SU-DHL-6 (cell line): ENCODE data around the gene CTSH.
"Not testable (repeated sequence)": the region's sequence is repeated elsewhere in the genome, so short reads cannot be mapped to it uniquely, and the experiment has no call there.

Experiments
- H2AFZ ChIP-seq: fragments of 200-600 bp; sonication (generic); 2 replicates; pipeline ENCODE4 v1.6.1; 2014; ENCODE audit warnings: low read depth, mild to moderate bottlenecking, moderate library complexity, mixed read lengths, antibody characterized with exemption, low read length; ENCODE audit not compliant: severe bottlenecking
- H3F3A ChIP-seq: fragments of 200-600 bp; shearing (Covaris generic); 2 replicates; pipeline ENCODE4 v1.6.0; 2016; ENCODE audit warnings: antibody characterized with exemption, mild to moderate bottlenecking; ENCODE audit not compliant: insufficient read depth
- H3K27ac ChIP-seq: fragments of 200-600 bp; sonication (generic); 2 replicates; pipeline ENCODE4 v1.5.1; 2016; ENCODE audit warnings: low read depth, mild to moderate bottlenecking, low read length, moderate library complexity, mixed read lengths
- H3K27me3 ChIP-seq: fragments of 200-600 bp; sonication (generic), shearing (Covaris generic); 2 replicates; pipeline ENCODE4 v1.6.0; 2014; ENCODE audit warnings: mild to moderate bottlenecking, low read length
- H3K36me3 ChIP-seq: fragments of 200-600 bp; sonication (generic); 2 replicates; pipeline ENCODE4 v1.6.1; 2014; ENCODE audit warnings: mild to moderate bottlenecking, low read length, mixed read lengths
- H3K4me2 ChIP-seq: fragments of 300-600, 200-600 bp; shearing (Covaris generic), sonication (generic); 2 replicates; pipeline ENCODE4 v1.6.0; 2014; ENCODE audit warnings: low read length, low read depth, mild to moderate bottlenecking; ENCODE audit not compliant: poor library complexity, severe bottlenecking
- H3K4me3 ChIP-seq: fragments of 200-600 bp; sonication (generic); 2 replicates; pipeline ENCODE4 v1.5.1; 2014; ENCODE audit warnings: antibody characterized with exemption, low read length, mild to moderate bottlenecking, mixed read lengths; ENCODE audit not compliant: insufficient read depth, poor library complexity, severe bottlenecking
- H3K79me2 ChIP-seq: fragments of 200-600 bp; sonication (generic); 2 replicates; pipeline ENCODE4 v1.6.1; 2014; ENCODE audit warnings: mild to moderate bottlenecking, low read length, moderate library complexity; ENCODE audit not compliant: insufficient read depth
- H3K9ac ChIP-seq: fragments of 200-600 bp; sonication (generic); 2 replicates; pipeline ENCODE4 v1.7.0; 2014; ENCODE audit warnings: mild to moderate bottlenecking, low read length
- H3K9me2 ChIP-seq: fragments of 200-600 bp; sonication (generic); replicated peaks from 2 replicates; pipeline ENCODE4 v1.6.1; 2014; ENCODE audit warnings: low read length; ENCODE audit not compliant: insufficient read depth
- H3K9me3 ChIP-seq: fragments of 200-600 bp; sonication (generic); 2 replicates; pipeline ENCODE4 v1.6.1; 2014; ENCODE audit warnings: low read length, mixed read lengths; ENCODE audit not compliant: insufficient read depth
- H4K20me1 ChIP-seq: fragments of 200-600 bp; sonication (generic); 2 replicates; pipeline ENCODE4 v1.6.1; 2014; ENCODE audit warnings: low read depth, mild to moderate bottlenecking, antibody characterized with exemption, low read length, moderate library complexity, mixed read lengths
- EZH2phosphoT487 ChIP-seq: fragments of 200-600 bp; sonication (generic), shearing (Covaris generic); conservative IDR thresholded peaks from 2 replicates; pipeline ENCODE4 v1.6.1; 2018; ENCODE audit warnings: mild to moderate bottlenecking, antibody characterized with exemption, low read length, moderate library complexity, mixed read lengths
- TF ChIP-seq, protein P1 (sequence below): fragments of 200-600 bp; sonication (generic); IDR thresholded peaks from one replicate; pipeline ENCODE4 v1.5.1; 2017; ENCODE audit warnings: antibody characterized with exemption, mild to moderate bottlenecking, low read length, moderate library complexity; ENCODE audit not compliant: insufficient read depth, poor library complexity, severe bottlenecking

The CTSH gene

GRCh38 chr15:78878356-78878755 is 66.5 kb downstream of the CTSH start:
- Histone ChIP-seq H3K9me2 (no peaks in the 10 kb centered on the region), H3K9me3 (no peaks in the 10 kb centered on the region), H2AFZ (no peak overlapping the region), H4K20me1 (peaks cover 65% of the 10 kb centered on the region), H3K4me2 (peak overlapping the region; percentile 81), H3K36me3 (peaks cover 36% of the 10 kb centered on the region), H3K9ac (peak overlapping the region; percentile 98), H3K27ac (peak overlapping the region; percentile 19; the same call in 1 of the 2 replicates), H3K79me2 (peaks cover 100% of the 10 kb centered on the region), H3F3A (peaks cover 24% of the 10 kb centered on the region), H3K27me3 (no peaks in the 10 kb centered on the region), H3K4me3 (peak overlapping the region; percentile 97)
- TF ChIP-seq, protein P1, sequence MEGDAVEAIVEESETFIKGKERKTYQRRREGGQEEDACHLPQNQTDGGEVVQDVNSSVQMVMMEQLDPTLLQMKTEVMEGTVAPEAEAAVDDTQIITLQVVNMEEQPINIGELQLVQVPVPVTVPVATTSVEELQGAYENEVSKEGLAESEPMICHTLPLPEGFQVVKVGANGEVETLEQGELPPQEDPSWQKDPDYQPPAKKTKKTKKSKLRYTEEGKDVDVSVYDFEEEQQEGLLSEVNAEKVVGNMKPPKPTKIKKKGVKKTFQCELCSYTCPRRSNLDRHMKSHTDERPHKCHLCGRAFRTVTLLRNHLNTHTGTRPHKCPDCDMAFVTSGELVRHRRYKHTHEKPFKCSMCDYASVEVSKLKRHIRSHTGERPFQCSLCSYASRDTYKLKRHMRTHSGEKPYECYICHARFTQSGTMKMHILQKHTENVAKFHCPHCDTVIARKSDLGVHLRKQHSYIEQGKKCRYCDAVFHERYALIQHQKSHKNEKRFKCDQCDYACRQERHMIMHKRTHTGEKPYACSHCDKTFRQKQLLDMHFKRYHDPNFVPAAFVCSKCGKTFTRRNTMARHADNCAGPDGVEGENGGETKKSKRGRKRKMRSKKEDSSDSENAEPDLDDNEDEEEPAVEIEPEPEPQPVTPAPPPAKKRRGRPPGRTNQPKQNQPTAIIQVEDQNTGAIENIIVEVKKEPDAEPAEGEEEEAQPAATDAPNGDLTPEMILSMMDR, result no peak
- TF ChIP-seq EZH2phosphoT487, result no peak

GRCh38 chr15:78876954-78877353 is 67.9 kb downstream of the CTSH start:
- H3K27ac ChIP-seq, result peak overlapping the region; percentile 50; the same call in 1 of the 2 replicates

GRCh38 chr15:78875107-78875914 is 69.5 kb downstream of the CTSH start:
- TF ChIP-seq EZH2phosphoT487, result no peak
- TF ChIP-seq, protein P1, result no peak
- no peaks in the 10 kb centered on the region for H3K9me3 ChIP-seq
- H3K4me3 ChIP-seq, result peak overlapping the region; percentile 97
- H3K9me2 ChIP-seq, result no peaks in the 10 kb centered on the region
- H3K79me2 ChIP-seq, result peaks cover 74% of the 10 kb centered on the region
- peaks cover 44% of the 10 kb centered on the region for H4K20me1 ChIP-seq
- peak overlapping the region; percentile 98 for H3K9ac ChIP-seq
- no peaks in the 10 kb centered on the region for H3K27me3 ChIP-seq
- peaks cover 14% of the 10 kb centered on the region; the same call in 1 of the 2 replicates for H3K36me3 ChIP-seq
- no peak overlapping the region for H2AFZ ChIP-seq
- H3K4me2 ChIP-seq, result peak overlapping the region; percentile 81
- peak overlapping the region; percentile 93 for H3K27ac ChIP-seq
- peaks cover 24% of the 10 kb centered on the region for H3F3A ChIP-seq

More at GRCh38 chr15:78876954-78877353, 67.9 kb downstream of the CTSH start:
- not testable (repeated sequence) for H3K27me3 ChIP-seq, H3K9me2 ChIP-seq, H3K9me3 ChIP-seq, H2AFZ ChIP-seq
- peak overlapping the region; percentile 98 for H3K9ac ChIP-seq
- H3K79me2 ChIP-seq, result peaks cover 90% of the 10 kb centered on the region
- H3K4me3 ChIP-seq, result peak overlapping the region; percentile 97
- H3F3A ChIP-seq, result peaks cover 24% of the 10 kb centered on the region
- H3K36me3 ChIP-seq, result peaks cover 26% of the 10 kb centered on the region
- peaks cover 55% of the 10 kb centered on the region for H4K20me1 ChIP-seq
- H3K4me2 ChIP-seq, result peak overlapping the region; percentile 81
